Fibroblast of the aortic adventitia (primary cell): Measurements from ENCODE around the gene MRPL3. TPM values are rescaled to one million over a fixed set of nuclear protein-coding genes. Genes with fewer than 3 reads are reported as not detected.

ENCODE experiments used
- DNase-seq: peaks from one replicate; pipeline ENCODE4 v3.0.0-alpha.2; 2010; ENCODE audit warnings: low read depth
- H3K4me3 ChIP-seq: 2 replicates; pipeline ENCODE4 v1.5.1; 2011; ENCODE audit warnings: low read depth, mild to moderate bottlenecking, control low read depth, low read length, moderate library complexity
- total RNA-seq: library from RNA; depleted of rRNA; stranded (reverse); fragments of >200 nt; gene quantifications from 2 replicates; pipeline ENCODE4 v1.2.3, GENCODE V29; 2012; ENCODE audit warnings: low replicate concordance
- TF ChIP-seq, protein P1 (sequence below): IDR thresholded peaks from 2 replicates; pipeline ENCODE4 v1.5.1; 2011; ENCODE audit warnings: mild to moderate bottlenecking, low read length, control low read depth, inconsistent platforms; ENCODE audit not compliant: insufficient read depth

The MRPL3 gene
- total RNA-seq, 1 donor, result 164 TPM

DNA sequence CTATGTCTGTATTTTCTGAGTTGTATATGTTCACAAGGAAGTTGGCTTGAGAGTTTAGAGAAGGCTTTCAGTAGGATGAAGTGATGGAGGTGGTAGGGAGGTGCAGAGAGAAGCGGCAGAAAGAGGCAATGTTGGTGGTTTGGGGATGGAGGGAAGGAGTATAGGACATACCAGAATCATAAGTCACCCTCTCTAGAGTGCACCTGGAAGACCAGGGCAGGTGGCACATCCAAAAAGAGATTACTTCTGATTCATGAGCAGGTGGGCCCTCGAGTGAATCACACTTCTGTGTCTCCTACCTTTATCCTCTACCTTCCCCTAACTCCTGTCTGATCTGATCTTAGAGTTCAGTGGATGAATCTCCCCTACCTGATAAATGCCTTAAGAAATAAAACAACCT is 41.8 kb upstream of the MRPL3 start:
- TF ChIP-seq, protein P1, sequence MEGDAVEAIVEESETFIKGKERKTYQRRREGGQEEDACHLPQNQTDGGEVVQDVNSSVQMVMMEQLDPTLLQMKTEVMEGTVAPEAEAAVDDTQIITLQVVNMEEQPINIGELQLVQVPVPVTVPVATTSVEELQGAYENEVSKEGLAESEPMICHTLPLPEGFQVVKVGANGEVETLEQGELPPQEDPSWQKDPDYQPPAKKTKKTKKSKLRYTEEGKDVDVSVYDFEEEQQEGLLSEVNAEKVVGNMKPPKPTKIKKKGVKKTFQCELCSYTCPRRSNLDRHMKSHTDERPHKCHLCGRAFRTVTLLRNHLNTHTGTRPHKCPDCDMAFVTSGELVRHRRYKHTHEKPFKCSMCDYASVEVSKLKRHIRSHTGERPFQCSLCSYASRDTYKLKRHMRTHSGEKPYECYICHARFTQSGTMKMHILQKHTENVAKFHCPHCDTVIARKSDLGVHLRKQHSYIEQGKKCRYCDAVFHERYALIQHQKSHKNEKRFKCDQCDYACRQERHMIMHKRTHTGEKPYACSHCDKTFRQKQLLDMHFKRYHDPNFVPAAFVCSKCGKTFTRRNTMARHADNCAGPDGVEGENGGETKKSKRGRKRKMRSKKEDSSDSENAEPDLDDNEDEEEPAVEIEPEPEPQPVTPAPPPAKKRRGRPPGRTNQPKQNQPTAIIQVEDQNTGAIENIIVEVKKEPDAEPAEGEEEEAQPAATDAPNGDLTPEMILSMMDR, result no peak
- DNase-seq, result no peak

DNA sequence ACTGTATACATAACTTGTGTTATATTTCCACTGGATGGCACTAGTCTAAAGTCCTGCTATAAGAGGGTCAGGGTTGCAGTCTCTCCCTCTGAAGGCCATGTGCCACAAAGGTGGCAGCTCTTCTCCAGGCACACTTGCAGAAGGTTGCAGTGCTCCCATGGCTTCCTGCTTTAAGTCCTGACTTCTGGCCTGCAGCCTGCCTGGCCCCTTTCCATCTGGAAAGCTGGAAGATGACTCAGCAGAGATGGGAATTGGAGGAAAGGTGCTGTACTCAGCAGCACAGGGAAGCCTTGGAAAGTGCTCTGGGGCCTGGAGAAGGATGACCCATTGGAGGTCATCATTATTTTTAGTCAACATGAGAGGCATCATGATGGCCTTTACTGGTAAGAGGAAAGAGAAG is 40.9 kb upstream of the MRPL3 start:
- DNase-seq, result peak; percentile 90

More for the DNA sequence above, 41.8 kb upstream of the MRPL3 start:
- H3K4me3 ChIP-seq, result no peak overlapping the region

DNA sequence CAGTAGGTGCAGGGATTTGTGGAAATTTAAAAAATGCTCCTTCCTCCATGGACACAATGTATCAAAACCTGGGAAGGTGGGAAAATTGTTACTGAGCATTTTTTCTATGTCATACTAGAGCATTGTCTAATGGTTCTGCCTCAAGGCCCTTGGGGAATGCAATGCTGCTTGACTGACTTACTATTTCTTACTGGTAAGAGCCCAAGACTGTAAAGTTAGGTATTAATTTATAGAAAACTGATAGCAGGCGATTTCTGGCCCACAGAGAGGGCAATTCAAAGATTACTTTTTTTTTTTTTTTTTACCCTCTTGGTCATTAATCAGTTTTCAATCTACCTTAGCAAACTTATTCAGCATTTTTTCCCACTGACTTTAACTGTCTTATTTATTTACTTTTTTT is 38.5 kb upstream of the MRPL3 start:
- TF ChIP-seq, protein P1, result no peak
- no peak for DNase-seq
- H3K4me3 ChIP-seq, result no peak overlapping the region

More for the DNA sequence above, 40.9 kb upstream of the MRPL3 start:
- no peak overlapping the region for H3K4me3 ChIP-seq
- TF ChIP-seq, protein P1, result no peak

DNA sequence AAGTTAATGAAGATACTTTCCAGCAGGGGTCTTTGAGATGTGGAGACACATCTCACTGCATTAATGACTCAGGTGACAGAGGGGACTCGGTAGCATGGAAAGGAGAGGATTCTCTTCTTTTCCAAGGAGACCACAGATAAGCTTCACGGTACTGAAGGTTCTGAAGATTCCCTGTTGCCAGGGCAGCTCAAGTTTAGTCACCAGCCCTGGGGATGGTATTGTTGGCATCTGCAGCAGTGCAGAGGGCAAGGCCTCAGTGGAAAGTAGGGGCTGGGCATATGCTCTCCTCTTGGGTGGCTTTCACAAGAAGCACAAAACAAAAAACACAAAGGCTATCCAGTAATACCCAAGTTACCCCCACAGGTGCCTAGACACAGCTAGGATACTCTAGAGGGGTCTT is 38.0 kb upstream of the MRPL3 start:
- no peak for DNase-seq
- TF ChIP-seq, protein P1, result no peak
- H3K4me3 ChIP-seq, result no peak overlapping the region

DNA sequence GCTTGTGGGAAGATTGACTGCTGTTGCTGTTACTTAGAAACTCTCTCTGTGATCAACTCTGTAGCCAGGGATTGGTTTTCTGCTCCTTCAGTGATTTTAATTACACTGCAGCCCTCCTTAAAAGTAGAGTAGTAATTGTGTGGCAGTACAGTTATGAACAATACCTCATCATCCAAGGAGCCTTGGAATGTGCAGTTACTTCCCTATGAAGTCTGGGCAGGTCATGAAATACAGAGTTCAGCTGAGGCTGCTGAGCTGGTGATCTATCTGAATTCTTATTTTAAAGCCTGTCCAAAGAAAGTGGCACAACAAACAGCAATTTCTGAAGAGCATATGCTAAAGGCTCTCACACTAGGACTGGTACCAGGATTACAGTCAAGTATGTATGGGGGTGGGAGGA is 37.4 kb upstream of the MRPL3 start:
- TF ChIP-seq, protein P1, result no peak
- no peak for DNase-seq
- no peak overlapping the region for H3K4me3 ChIP-seq

DNA sequence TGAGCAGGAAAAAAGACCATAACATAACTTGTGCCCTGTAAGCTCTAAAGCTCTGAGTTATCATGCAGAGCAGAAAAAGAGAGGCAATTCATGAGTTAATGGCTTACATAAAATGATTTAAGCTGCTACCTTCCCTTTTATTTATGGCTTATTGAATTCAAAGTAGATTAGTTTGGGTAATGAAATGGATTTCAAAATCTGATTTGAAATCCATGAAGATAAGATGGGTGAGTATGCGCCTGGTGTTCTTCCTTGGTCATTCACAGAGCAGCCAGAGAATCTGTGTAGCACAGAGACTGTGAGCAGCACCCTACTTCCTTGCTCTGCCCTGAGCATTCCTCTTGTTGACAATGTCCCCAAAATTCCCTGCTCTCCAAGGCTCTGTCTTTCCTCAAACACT is 36.2 kb upstream of the MRPL3 start:
- no peak overlapping the region for H3K4me3 ChIP-seq
- no peak for DNase-seq
- TF ChIP-seq, protein P1, result no peak

DNA sequence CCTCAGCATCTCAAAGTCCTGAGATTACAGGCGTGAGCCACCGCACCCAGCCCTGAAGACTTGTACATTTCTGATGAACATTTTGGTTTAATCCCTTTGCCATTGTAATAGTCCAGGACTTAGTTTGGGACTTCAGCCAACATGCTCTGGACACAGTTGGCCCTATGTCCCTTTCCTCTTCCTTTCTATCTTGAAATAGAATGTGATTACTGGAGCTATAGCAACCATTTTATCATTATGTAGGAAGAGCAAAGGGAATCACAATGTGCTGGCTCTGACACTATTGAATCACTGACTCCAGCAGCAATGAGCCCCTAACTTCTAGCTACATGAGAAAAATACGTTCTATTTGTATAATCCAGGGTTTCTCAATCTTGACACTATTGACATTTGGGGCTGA is 34.8 kb upstream of the MRPL3 start:
- H3K4me3 ChIP-seq, result no peak overlapping the region
- TF ChIP-seq, protein P1, result no peak
- DNase-seq, result no peak
